ENCODE data around the gene USP12.
"Not testable (repeated sequence)": the region's sequence is repeated elsewhere in the genome, so short reads cannot be mapped to it uniquely, and the experiment has no call there.

The USP12 gene

DNA sequence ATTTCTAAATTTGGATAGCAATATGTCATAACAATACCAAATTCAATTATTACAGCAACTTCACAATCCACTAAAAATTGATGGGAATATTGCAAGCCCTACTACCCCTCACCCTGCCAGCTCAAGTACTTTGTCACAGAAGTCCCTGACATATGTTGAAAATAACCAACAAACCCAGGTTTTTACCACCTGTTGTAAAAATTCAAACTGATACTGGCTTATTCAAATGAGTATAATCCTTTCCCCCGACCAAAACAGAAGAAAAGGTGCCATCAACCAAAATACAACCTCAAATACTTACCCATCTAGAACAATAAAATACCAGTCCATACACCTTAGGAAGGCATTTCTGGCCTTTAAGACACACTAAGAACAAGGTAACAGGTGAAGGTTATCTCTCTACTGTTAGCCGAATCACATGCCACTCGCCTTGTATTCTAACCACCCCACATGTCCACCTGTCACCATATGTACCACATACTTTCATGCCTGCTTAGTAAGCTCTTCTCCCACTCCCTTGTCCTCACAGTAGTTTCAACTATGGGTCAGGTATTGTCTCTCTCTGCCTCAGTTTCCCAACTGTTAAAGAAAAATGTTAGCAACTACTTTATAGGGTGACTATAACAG, 53.1 kb downstream of the USP12 start:
- DNase-seq: no peak

DNA sequence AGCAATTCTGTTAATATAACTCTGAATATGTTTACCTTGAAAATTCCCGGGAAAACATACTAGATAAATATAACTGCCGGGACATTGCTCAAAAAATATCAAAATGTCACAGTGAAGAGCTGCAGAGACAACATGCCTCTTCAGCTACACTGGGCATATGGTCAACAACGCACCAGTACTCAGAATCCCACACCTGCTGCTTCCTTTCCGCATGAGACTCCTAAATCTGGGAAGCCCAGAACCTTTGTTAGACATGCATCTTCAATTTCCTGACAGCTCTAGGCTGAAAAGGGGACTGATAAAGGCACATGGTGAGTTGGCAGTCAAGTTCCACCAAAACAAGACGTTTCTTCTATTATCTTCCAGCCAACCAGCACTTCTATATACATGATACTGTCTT, 53.7 kb downstream of the USP12 start:
- no peak for DNase-seq

DNA sequence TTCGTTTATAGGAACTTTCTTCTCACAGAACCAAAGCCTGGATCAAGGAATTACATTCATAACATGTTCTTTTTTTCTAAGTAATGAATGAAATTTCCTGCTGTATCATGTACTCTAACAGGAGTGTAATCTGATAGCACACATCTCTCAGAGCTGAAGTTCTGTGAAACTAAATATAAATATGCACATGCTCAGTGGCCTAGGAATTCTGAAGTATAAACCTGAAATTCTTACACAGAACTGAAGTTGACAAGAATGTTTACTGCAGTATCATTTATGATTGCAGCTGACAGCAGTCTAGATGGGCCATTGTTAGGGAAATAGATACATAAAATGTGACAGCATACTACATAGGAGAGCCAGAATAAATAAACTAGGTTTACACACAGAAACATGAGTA, 54.5 kb downstream of the USP12 start:
- DNase-seq: no peak

- DNase-seq: no peak
These were observed 58.2 kb downstream of the USP12 start for GRCh38 chr13:27113436-27113835.

DNA sequence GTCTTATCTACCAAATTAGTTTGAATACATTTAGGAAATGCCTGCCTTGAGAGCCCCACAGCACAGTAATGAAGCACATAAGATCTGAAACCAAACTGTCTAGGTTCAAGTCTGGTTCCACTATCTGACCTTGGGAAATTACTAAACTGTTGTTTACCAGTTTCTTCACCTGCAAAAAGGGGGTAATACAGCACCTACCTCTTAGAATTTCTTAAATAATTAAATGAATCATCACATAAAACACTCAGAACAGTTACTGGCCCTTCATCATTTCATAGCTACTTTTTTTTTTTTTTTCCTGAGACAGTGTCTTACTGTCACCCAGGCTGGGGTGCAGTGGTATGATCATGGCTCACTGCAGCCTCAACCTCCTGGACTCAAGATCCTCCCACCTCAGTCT, 59.6 kb downstream of the USP12 start:
- no peak for DNase-seq

DNA sequence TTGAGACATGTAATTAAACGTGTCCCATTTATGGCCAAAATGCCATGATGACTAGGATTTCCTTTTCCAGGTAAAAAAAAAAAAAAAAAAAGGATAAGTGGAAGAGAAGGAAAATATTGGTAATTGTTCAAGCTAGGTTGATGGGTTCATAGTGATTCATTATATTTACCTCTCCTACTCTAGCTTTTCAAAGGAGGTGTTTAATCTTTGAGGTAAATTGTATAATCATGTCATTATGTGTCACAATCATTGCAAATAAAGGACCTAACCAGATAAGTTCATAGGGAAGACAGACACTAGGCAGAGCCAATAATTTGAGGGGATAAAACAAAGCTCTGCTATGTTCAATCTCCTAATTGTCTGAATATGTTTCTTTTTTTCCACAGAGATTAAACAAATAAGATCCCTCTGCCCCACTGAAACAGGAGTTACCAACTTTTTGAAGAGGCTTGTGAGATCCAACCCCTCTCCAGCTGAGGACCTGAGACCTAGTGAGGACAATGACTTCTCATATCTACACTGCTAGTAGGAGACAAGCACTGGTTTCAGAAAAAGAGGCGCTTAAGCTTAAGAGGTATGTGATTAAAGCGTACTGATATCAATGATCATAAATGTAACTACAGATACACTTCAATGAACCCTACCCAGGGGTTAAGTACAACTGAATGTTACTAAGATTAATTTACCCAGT, 61.4 kb downstream of the USP12 start:
- no peak for DNase-seq

DNA sequence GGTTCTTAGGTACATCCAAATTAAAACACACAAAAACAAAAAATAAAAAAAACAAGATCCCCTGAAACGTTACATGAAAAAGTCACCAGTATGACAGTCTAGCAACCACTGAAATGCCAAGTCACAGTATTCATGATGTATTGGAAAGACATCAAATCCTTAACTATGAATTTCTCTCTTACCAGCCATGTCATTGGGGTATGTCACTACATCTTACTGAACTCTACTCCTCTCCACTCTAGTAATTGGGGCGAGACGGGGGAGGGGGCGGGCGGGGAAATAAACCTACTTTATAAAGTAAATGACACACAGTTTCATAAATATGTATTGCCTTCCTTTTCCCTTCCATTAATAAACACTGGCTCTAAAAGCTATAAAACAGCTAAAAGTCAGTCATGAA, 65.5 kb downstream of the USP12 start:
- DNase-seq: no peak

GRCh38 chr13:27104606-27105005, 67.0 kb downstream of the USP12 start:
- no peak for DNase-seq

DNA sequence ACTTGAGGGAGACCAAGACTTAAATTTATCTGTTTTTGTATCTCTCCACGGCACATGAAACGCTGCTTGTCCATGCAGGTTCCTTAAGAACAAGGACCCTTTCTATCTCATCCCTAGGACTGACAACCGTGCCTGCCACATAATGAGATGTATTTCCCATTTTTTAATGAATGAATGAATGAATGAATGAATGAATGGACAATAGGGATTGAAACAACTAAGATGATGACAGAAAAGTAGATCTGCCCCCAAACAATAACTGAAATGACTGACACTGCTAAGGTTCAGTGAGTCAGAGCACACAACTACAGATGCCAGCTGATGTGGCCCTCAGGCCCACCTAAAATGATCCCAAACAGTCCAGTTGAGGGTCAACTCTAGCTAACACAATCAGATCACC, 69.8 kb downstream of the USP12 start:
- DNase-seq: no peak

DNA sequence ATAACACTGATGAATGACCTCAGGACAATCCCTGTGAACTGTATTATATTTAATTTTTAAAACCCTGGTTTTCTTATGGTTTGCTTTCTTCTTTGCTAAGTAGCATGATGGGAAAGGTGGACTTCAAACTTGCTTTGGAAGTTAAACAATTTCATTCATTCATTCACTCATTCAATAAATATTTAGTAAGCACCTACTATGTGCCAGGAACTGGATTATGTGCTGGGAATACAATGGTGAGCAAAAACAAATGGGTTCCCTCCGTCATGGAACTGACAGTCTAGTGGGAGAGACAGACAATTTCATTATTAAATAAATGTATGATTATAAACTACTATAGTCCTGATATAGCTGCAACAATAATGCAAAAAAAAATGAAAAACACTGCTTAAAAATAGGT, 70.3 kb downstream of the USP12 start:
- no peak for DNase-seq

DNA sequence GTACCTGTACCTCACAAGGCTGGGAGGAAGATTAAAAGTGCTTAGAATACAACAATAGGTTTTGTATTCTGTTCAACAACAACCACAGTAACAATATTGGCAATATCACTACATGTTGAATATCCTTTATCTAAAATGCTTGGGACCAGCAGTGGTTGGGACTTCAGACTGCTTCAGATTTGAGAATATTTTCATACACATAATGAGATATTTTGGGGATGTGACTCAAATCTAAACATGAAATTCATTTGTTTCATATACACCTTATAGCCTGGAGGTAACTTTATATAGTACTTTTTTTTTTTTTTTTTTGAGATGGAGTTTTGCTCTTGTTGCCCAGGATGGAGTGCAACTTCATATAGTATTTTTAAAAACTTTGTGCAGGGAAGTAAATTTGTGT, 73.9 kb downstream of the USP12 start:
- no peak for DNase-seq

DNA sequence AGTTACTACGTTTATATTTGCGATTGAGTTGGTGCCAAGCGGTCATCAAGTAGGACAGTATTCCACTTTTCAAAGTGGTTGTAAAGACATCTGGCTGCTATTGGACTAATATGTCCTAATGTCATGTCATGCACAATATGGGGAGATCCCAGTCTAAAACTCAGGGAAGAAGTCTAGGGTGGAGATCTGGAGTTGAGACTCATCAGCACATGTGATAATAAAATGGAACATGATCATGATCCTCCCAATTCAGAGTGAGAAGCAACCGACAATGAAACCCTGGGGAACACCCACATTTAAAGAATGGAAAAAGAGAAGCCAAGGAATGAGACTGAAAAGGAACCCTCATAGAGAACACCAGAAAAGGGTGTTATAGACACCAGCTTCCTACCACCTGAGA, 80.2 kb downstream of the USP12 start:
- DNase-seq: no peak

DNA sequence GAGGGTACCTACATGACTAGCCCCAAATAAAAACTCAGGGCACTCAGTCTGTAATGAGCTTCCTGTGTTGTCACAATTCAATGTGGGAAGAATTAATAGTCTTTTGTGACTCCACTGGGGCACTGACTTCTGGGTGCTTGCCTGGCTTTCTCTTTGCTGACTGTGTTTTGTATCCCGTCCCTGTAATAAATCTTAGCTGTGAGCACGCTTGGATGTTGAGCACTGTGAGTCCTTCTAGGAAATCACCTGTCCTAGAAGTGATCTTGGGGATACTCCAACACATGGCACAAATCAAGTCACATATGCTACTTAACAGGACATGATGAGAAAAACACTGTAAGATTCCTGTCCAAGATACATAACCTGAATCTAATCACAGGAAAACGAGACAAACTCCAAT, 83.0 kb downstream of the USP12 start:
- DNase-seq: no peak

DNA sequence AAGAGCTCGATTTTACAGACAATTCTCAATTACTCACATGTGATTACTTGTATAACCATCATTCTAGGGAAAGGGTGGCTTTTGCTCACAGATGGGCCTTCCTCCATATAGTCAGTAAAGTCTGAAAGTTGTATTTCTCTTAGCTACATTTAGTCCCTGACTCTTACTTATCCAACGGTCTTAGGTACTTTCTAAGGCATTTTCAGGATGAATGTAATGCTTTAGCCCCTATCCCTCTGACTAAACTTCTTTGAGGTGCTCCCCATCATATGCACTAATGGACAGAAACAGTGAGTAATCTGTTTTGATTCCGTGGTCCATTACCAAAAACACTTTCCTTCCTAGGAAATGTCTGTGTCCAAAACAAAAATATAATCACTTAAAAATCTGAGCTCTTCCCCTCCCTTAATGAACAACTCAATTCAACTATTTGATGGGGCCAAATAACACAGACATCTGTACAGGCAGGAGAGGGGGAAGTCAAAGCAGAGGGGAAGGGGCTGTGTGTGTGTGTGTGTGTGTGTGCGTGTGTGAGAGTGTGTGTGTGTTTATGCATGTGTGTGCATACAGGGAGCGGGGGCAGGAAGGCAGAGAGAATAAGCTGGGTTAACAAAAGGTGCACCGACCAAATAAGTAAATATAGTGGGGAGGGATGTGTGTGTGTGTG, 84.9 kb downstream of the USP12 start:
- DNase-seq: no peak

DNA sequence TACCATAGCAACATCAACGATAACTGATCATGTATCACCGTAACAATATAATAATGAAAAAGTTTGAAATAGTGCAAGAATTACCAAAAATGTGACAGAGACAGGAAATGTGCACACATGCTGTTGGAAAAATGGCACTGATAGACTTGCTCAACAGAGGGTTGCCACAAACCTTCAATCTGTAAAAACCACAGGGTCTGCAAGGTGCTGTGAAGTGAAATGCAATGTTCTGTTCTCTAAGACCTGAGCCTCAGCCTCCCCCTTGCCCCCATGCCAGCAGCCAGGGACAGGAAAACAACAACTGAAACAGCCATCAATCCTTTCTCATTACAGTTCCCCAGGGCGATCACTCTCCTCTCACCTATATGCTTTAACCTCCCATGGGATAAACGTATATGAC, 88.4 kb downstream of the USP12 start:
- no peak for DNase-seq

DNA sequence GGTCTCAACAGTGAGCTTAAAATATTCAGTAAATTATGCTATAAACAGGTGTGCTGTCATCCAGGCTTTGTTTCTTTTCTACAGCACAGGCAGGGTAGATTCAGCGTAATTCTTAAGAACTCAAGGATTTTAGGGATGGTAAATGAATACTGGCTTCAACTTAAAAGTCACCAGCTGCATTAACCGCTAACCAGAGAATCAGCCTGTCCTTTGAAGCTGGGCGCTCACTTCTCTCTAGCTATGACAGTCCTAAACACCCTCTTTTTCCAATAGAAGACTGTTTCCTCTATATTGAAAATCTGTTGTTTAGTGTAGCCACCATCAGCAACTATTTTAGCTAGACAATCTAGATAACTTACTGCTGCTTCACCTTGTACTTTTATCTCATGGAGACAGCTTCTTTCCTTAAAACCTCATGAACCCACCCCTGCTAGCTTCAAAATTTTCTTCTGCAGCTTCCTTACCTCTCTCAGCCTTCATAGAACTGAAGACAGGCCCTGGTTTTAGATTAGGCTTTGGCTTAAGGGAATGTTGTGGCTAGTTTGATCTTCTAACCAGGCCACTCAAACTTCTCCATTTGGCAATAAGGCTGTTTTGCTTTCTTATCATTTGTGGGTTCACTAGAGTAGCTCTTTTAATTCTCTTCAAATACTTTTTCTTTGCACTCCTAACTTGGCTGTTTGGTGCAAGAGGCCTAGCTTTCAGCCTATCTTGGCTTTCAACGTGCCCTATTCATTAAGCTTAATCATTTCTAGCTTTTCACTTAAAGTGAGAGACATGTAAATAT, 89.5 kb downstream of the USP12 start:
- no peak for DNase-seq

- DNase-seq: no peak
These were observed 91.3 kb downstream of the USP12 start for GRCh38 chr13:27080018-27080948.

DNA sequence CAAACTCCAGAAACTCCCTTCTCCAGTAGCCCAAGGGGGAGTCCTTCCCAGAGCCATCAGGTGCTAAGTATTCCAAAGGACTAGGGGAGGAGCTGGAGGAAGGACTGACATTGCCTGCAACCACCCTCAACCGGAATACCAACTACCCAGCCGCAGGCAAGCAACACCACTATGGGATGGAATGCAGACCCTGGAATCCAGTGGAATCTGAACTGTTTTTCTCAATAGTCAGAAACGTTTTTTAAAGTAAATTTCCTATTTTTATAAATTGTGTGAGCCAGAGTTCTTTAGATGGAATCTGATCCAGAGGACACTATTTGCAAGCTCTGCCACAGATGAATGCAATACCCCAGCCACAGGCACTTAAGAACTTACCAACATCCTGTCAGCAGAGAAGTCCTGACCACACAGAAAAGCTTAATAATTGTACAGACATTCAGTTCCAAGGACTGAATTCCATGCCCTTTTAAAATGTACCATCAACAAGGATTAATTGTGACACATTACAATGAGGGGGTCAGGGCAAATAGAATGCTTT, 92.1 kb downstream of the USP12 start:
- no peak for DNase-seq

GRCh38 chr13:27077451-27077850, 94.2 kb downstream of the USP12 start:
- DNase-seq: no peak

- DNase-seq: no peak
These were observed 95.2 kb downstream of the USP12 start for GRCh38 chr13:27076421-27076820.

DNA sequence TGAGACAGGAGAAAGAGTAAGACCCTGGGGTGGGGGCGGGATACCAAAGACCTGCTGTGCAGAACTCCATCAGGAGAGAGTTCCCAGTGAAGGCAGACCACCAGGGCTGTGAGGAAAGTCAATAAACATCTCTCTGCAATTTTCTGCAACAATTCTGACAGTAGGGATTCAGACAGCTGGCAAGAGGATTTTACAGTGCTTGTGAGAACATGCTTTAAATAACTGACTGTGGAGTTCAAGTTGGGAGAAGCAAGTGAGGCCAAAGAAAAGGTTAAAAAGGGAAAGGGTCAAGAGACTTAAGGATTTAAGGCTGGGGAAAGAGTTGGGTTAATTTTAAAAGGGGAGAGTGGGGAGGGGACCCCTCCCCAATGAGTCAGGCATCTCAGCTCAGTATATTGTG, 98.4 kb downstream of the USP12 start:
- DNase-seq: no peak

DNA sequence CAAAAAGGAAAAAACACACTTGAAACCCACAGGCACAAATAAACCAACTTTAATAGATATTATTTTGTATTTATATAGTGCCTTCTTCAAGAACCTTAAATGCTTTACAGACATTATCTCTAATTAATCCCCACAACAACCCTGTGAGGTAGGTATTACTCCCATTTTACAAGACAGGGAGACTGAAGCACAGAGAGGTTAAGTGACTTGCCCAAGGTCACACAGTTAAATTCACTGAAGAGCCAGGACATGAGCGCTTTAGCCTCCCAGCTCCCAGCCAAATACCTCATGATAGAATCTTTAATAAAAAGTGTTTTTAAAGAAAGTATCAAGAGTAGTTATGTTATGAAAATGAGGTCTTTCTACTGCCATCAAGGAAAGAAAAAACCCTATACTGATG, 105.5 kb downstream of the USP12 start:
- not testable (repeated sequence) for DNase-seq

Measured in activated T-cell treated with anti-CD3 and anti-CD28 coated beads, Interleukin-2, amount 50 U/mL, for 1 hour (primary cell).